Loucy (cell line): ENCODE results near the gene SV2B.

Source experiments
- CTCF ChIP-seq: fragments of 200-600 bp; sonication (generic); conservative IDR thresholded peaks from 2 replicates; pipeline ENCODE4 v1.5.1; 2014; ENCODE audit warnings: mild to moderate bottlenecking, antibody characterized with exemption, low read length
- EZH2phosphoT487 ChIP-seq: fragments of 200-600 bp; IDR thresholded peaks from 2 replicates; pipeline ENCODE4 v1.6.1; 2018; ENCODE audit warnings: antibody characterized with exemption, mild to moderate bottlenecking, moderate library complexity, borderline replicate concordance

- no peak for TF ChIP-seq CTCF
- no peak for TF ChIP-seq EZH2phosphoT487
Observed at GRCh38 chr15:91135201-91136130, 35.4 kb downstream of the SV2B start.
